H1 (cell line): ENCODE data around the gene RHCG. TPM values are rescaled to one million over a fixed set of nuclear protein-coding genes. Genes with fewer than 3 reads are reported as not detected.

ENCODE experiments used
- CTCF ChIA-PET: fragments of 300-600 bp; sonication (Branson Sonifier 250); formaldehyde crosslinking; loops from one replicate; lab custom pipeline; 2021; ENCODE audit not compliant: partially characterized antibody; lab: Charles Lee
- POLR2A ChIA-PET: fragments of 300-600 bp; sonication (Branson Sonifier 250); formaldehyde crosslinking; loops from one replicate; lab custom pipeline; 2021; ENCODE audit warnings: inconsistent platforms; ENCODE audit not compliant: partially characterized antibody; lab: Charles Lee
- DNase-seq, 2 experiments: peaks; one replicate each; pipeline versions ENCODE4 v3.0.0 to v3.0.0-alpha.2; 2010 to 2022; ENCODE audit warnings: low spot score in 2 of 2, low read depth in 1 of 2, mixed read lengths in 1 of 2
- FAIRE-seq: peaks from 2 replicates; lab custom pipeline; 2011; peaks lifted over from hg19 to GRCh38; lab: Jason Lieb, UNC
- H2AFZ ChIP-seq: 2 replicates; pipeline ENCODE4 v1.8.1; 2012; ENCODE audit warnings: low read length, inconsistent platforms
- H2AK5ac ChIP-seq: 2 replicates; pipeline ENCODE4 v1.6.1; 2013; ENCODE audit warnings: low read depth, low read length
- H2BK120ac ChIP-seq: replicated peaks from 2 replicates; pipeline ENCODE3; 2013; ENCODE audit warnings: low read depth, low read length, inconsistent platforms
- H2BK12ac ChIP-seq: 2 replicates; pipeline ENCODE4 v1.6.1; 2013; ENCODE audit warnings: low read depth, low read length
- H2BK15ac ChIP-seq: 2 replicates; pipeline ENCODE4 v1.6.1; 2013; ENCODE audit warnings: low read length
- H2BK20ac ChIP-seq: 2 replicates; pipeline ENCODE4 v1.6.1; 2013; ENCODE audit warnings: low read length
- H2BK5ac ChIP-seq: 2 replicates; pipeline ENCODE4 v1.6.1; 2013; ENCODE audit warnings: low read depth, low read length
- H3K14ac ChIP-seq: 2 replicates; pipeline ENCODE4 v1.6.1; 2013; ENCODE audit warnings: inconsistent platforms; ENCODE audit not compliant: insufficient read length
- H3K18ac ChIP-seq: 2 replicates; pipeline ENCODE4 v1.6.1; 2013; ENCODE audit warnings: low read length; ENCODE audit errors: extremely low read depth
- H3K23ac ChIP-seq: 2 replicates; pipeline ENCODE4 v1.6.1; 2013; ENCODE audit warnings: inconsistent platforms; ENCODE audit not compliant: insufficient read length
- H3K23me2 ChIP-seq: 2 replicates; pipeline ENCODE4 v1.6.1; 2013; ENCODE audit warnings: low read depth, low read length
- H3K27ac ChIP-seq: 2 replicates; pipeline ENCODE4 v1.6.1; 2011; ENCODE audit warnings: low read depth, low read length, inconsistent platforms
- H3K27me3 ChIP-seq, 4 experiments: replicated peaks in 1 of 4; 1 replicate in 1 of 4; 2 replicates in 3 of 4; pipeline versions ENCODE4 v1.6.1 to v1.8.1; 2011 to 2013; ENCODE audit warnings: low read length in 3 of 4, mild to moderate bottlenecking in 3 of 4, inconsistent platforms in 2 of 4, mixed read lengths in 2 of 4, moderate library complexity in 1 of 4; ENCODE audit not compliant: control insufficient read depth in 3 of 4, insufficient read depth in 3 of 4; ENCODE audit errors: extremely low read depth in 1 of 4
- H3K36me3 ChIP-seq, 4 experiments: 2 replicates each; pipeline versions ENCODE4 v1.6.1 to v1.8.1; 2011 to 2013; ENCODE audit warnings: mild to moderate bottlenecking in 4 of 4, low read length in 3 of 4, moderate library complexity in 2 of 4, control low read depth in 1 of 4, inconsistent platforms in 1 of 4; ENCODE audit not compliant: insufficient read depth in 4 of 4, control insufficient read depth in 2 of 4
- H3K4ac ChIP-seq: replicated peaks from 2 replicates; pipeline ENCODE3; 2013; ENCODE audit warnings: low read length, low read depth, mixed read lengths, inconsistent platforms; ENCODE audit not compliant: insufficient read length
- H3K4me1 ChIP-seq, 4 experiments: replicated peaks in 1 of 4; 1 replicate in 1 of 4; 2 replicates in 3 of 4; pipeline versions ENCODE4 v1.6.1 to v1.8.1; 2011 to 2013; ENCODE audit warnings: low read length in 3 of 4, inconsistent platforms in 2 of 4, mixed read lengths in 1 of 4; ENCODE audit not compliant: insufficient read depth in 4 of 4, control insufficient read depth in 3 of 4
- H3K4me2 ChIP-seq, 2 experiments: 2 replicates each; pipeline versions ENCODE4 v1.6.1 to v1.8.1; 2011 to 2013; ENCODE audit warnings: low read depth in 2 of 2, low read length in 2 of 2, control low read depth in 1 of 2, inconsistent platforms in 1 of 2, mild to moderate bottlenecking in 1 of 2; ENCODE audit not compliant: insufficient read depth in 1 of 2
- H3K4me3 ChIP-seq, 4 experiments: fragments of 200-600, 300-600 bp in 1 of 4; sonication (generic), shearing (Covaris generic), sonication (Bioruptor Twin) in 1 of 4; 2 replicates each; pipeline versions ENCODE4 v1.5.1 to v1.8.1; 2011 to 2016; ENCODE audit warnings: low read length in 4 of 4, low read depth in 3 of 4, control low read depth in 2 of 4, inconsistent platforms in 2 of 4, mild to moderate bottlenecking in 2 of 4, mixed read lengths in 1 of 4, moderate library complexity in 1 of 4; ENCODE audit not compliant: insufficient read depth in 2 of 4; ENCODE audit errors: extremely low read depth in 1 of 4
- H3K56ac ChIP-seq: replicated peaks from 2 replicates; pipeline ENCODE3; 2013; ENCODE audit warnings: low read depth, mild to moderate bottlenecking, mixed read lengths, low read length, inconsistent platforms; ENCODE audit not compliant: insufficient read length
- H3K79me1 ChIP-seq: 2 replicates; pipeline ENCODE4 v1.6.1; 2013; ENCODE audit warnings: low read depth, low read length, control low read depth
- H3K79me2 ChIP-seq, 2 experiments: 2 replicates each; pipeline versions ENCODE4 v1.6.1 to v1.8.1; 2012 to 2013; ENCODE audit warnings: low read length in 2 of 2, mild to moderate bottlenecking in 2 of 2, inconsistent platforms in 1 of 2; ENCODE audit not compliant: insufficient read depth in 2 of 2, control insufficient read depth in 1 of 2
- H3K9ac ChIP-seq, 4 experiments: replicated peaks in 1 of 4; 1 replicate in 1 of 4; 2 replicates in 3 of 4; pipeline versions ENCODE4 v1.6.1 to v1.8.1; 2011 to 2013; ENCODE audit warnings: low read depth in 3 of 4, low read length in 3 of 4, control low read depth in 2 of 4, mild to moderate bottlenecking in 2 of 4, moderate library complexity in 2 of 4, inconsistent platforms in 1 of 4; ENCODE audit errors: extremely low read depth in 1 of 4
- H3K9me3 ChIP-seq, 2 experiments: 2 replicates each; pipeline versions ENCODE4 v1.6.1 to v1.8.1; 2012 to 2013; ENCODE audit warnings: mild to moderate bottlenecking in 2 of 2, moderate library complexity in 2 of 2, control low read depth in 1 of 2, inconsistent platforms in 1 of 2, low read depth in 1 of 2, low read length in 1 of 2, mixed read lengths in 1 of 2; ENCODE audit not compliant: insufficient read depth in 2 of 2
- H4K20me1 ChIP-seq, 2 experiments: replicated peaks in 1 of 2; 2 replicates each; pipeline versions ENCODE3 to v1.8.1; 2011 to 2013; ENCODE audit warnings: inconsistent platforms in 2 of 2, low read length in 2 of 2, mild to moderate bottlenecking in 1 of 2; ENCODE audit not compliant: insufficient read depth in 2 of 2, control insufficient read depth in 1 of 2
- H4K5ac ChIP-seq: 2 replicates; pipeline ENCODE4 v1.6.1; 2013; ENCODE audit warnings: low read length, low read depth, mixed read lengths, inconsistent platforms; ENCODE audit not compliant: insufficient read length
- H4K8ac ChIP-seq: 2 replicates; pipeline ENCODE4 v1.8.0; 2013; ENCODE audit warnings: mild to moderate bottlenecking, moderate library complexity, low read length, inconsistent platforms; ENCODE audit not compliant: insufficient read depth; ENCODE audit errors: extremely low read depth
- H4K91ac ChIP-seq: replicated peaks from 2 replicates; pipeline ENCODE3; 2013; ENCODE audit warnings: low read length, mixed read lengths, inconsistent platforms; ENCODE audit not compliant: insufficient read length
- BCL11A ChIP-seq, 2 experiments: IDR thresholded peaks; one replicate each; pipeline ENCODE4 v1.6.1; 2011; ENCODE audit warnings: low read depth in 2 of 2, low read length in 2 of 2, mild to moderate bottlenecking in 2 of 2
- PHF8 ChIP-seq: fragments of 200-600 bp; sonication (generic); conservative IDR thresholded peaks from 2 replicates; pipeline ENCODE4 v1.7.1; 2012; ENCODE audit warnings: low read depth, mild to moderate bottlenecking, inconsistent platforms, low read length, moderate library complexity
- RAD21 ChIP-seq, 2 experiments: IDR thresholded peaks in 1 of 2; conservative IDR thresholded peaks in 1 of 2; 2 replicates each; pipeline ENCODE4 v1.6.1; 2011; ENCODE audit warnings: low read depth in 2 of 2, low read length in 2 of 2, improper control_type of control experiment in 1 of 2, inconsistent platforms in 1 of 2, mild to moderate bottlenecking in 1 of 2, moderate library complexity in 1 of 2
- RNF2 ChIP-seq: fragments of 200-900, 300-1000 bp; sonication (generic); IDR thresholded peaks from 2 replicates; pipeline ENCODE4 v1.7.1; 2016; ENCODE audit warnings: borderline replicate concordance, low read depth, mild to moderate bottlenecking, antibody characterized with exemption, low read length; ENCODE audit not compliant: poor library complexity, severe bottlenecking; ENCODE audit errors: missing control alignments
- SRF ChIP-seq: IDR thresholded peaks from 2 replicates; pipeline ENCODE4 v1.6.1; 2011; ENCODE audit warnings: mild to moderate bottlenecking, low read depth, low read length, moderate library complexity
- WGBS, 2 experiments: shearing (Covaris generic) in 1 of 2; methylation state at CpG; one replicate each; pipeline versions ENCODE4 v1.1.6 to v1.1.7; 2013 to 2015; ENCODE audit warnings: low lambda C conversion rate in 2 of 2, mixed read lengths in 2 of 2, inconsistent platforms in 1 of 2, low coverage in 1 of 2, missing lambda C conversion rate in 1 of 2; ENCODE audit not compliant: insufficient replicate concordance in 2 of 2, insufficient coverage in 1 of 2, insufficient read length in 1 of 2; ENCODE audit errors: extremely low coverage in 1 of 2, missing lambda C conversion rate in 1 of 2; 5-methylcytosine and 5-hydroxymethylcytosine counted together
- polyA plus RNA-seq, 7 experiments: library from polyadenylated mRNA; depleted of rRNA in 3 of 7; stranded (reverse) in 5 of 7; unstranded in 2 of 7; fragments of >200 nt in 5 of 7; fragments of 200-250 nt in 2 of 7; gene quantifications; 1 replicate in 5 of 7; 2 replicates in 1 of 7; 4 replicates in 1 of 7; pipeline versions ENCODE4 v1.2.1 to v1.2.3, GENCODE V29; 2011 to 2013; ENCODE audit warnings: missing spikeins in 2 of 7, mixed read lengths in 2 of 7
- total RNA-seq: library from RNA; stranded (reverse); fragmentation: NEBNext Ultra II Directional; extraction: Animal tissue kit (Norgen Biotek cat#: 25700); gene quantifications from 2 replicates; pipeline ENCODE4 v1.2.1, GENCODE V29; 2021
- TF ChIP-seq, protein P1 (sequence below): IDR thresholded peaks from 2 replicates; pipeline ENCODE4 v1.6.1; 2012; ENCODE audit warnings: inconsistent platforms

The RHCG gene
- total and polyA plus RNA-seq, 2 of the 8 experiments (the other 6 are each of a cell fraction or from before 2014, with no cell fraction given) = 0.68 TPM; not detected in 1

- DNase-seq (no peak), FAIRE-seq (no peak)
- 0 out of 2 replicates have a peak overlapping the region, but pooled peaks have one; percentile 3 for H2AFZ ChIP-seq
- 85% methylated on average over 4 of the region's 4 CpGs; no CpG with 5 or more reads in 1 of the 2 experiments for WGBS, 2 experiments
- no peak overlapping the region for H2BK12ac ChIP-seq
- no peak overlapping the region for H3K9ac ChIP-seq
- H2AK5ac ChIP-seq = no peak overlapping the region
- no peak overlapping the region for H3K4ac ChIP-seq
- H2BK120ac ChIP-seq = no peak overlapping the region
- no peak overlapping the region for H4K91ac ChIP-seq
- H3K4me3 ChIP-seq = no peak overlapping the region
- no peak overlapping the region for H3K4me2 ChIP-seq
- POLR2A ChIA-PET = no interaction called here
- H2BK20ac ChIP-seq = no peak overlapping the region
- CTCF ChIA-PET = interaction anchor here (0.9 to 1.9 kb wide), 3 partner anchors 9 to 158 kb away, joined by 3 to 10 read pairs (median 3); no protein-coding TSS in a partner anchor
- H3K27ac ChIP-seq = no peak overlapping the region
- H2BK15ac ChIP-seq = no peak overlapping the region
- no peaks in the 10 kb centered on the region for H3K36me3 ChIP-seq
- no peaks in the 10 kb centered on the region for H3K9me3 ChIP-seq
- no peak overlapping the region for H2BK5ac ChIP-seq
- H3K18ac ChIP-seq = no peak overlapping the region
- TF ChIP-seq SRF = no peak
- TF ChIP-seq, protein P1, sequence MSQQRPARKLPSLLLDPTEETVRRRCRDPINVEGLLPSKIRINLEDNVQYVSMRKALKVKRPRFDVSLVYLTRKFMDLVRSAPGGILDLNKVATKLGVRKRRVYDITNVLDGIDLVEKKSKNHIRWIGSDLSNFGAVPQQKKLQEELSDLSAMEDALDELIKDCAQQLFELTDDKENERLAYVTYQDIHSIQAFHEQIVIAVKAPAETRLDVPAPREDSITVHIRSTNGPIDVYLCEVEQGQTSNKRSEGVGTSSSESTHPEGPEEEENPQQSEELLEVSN = no peak
- no peak for TF ChIP-seq PHF8
- TF ChIP-seq BCL11A (IDR thresholded peaks at IDR 0.05; ENCODE audit: low read depth in 2 of 2, low read length in 2 of 2) = no peak
- TF ChIP-seq RNF2 = no peak
- TF ChIP-seq RAD21 (IDR thresholded peaks at IDR 0.05 in 1 of 2, conservative IDR thresholded peaks at IDR 0.05 in 1 of 2; ENCODE audit: low read depth in 2 of 2, low read length in 2 of 2) = no peak
- TF ChIP-seq, all 59 proteins: peak for 0
- H4K5ac ChIP-seq = no peak overlapping the region
- H3K23ac ChIP-seq = no peak overlapping the region
- no peaks in the 10 kb centered on the region for H3K4me1 ChIP-seq
- no peak overlapping the region for H3K56ac ChIP-seq
- H3K79me2 ChIP-seq = no peaks in the 10 kb centered on the region
- H4K20me1 ChIP-seq = no peaks in the 10 kb centered on the region
- no peak overlapping the region for H4K8ac ChIP-seq
- no peak overlapping the region for H3K14ac ChIP-seq
- no peaks in the 10 kb centered on the region for H3K79me1 ChIP-seq
- no peaks in the 10 kb centered on the region; a peak in 1 of 7 replicates for H3K27me3 ChIP-seq
- H3K23me2 ChIP-seq = no peaks in the 10 kb centered on the region
Observed at GRCh38 chr15:89515477-89515876, 19.1 kb upstream of the RHCG start.
